ENCODE data around the gene ARHGAP29. TPM values are rescaled to one million over a fixed set of nuclear protein-coding genes. Genes with fewer than 3 reads are reported as not detected.

Gene ARHGAP29, protein sequence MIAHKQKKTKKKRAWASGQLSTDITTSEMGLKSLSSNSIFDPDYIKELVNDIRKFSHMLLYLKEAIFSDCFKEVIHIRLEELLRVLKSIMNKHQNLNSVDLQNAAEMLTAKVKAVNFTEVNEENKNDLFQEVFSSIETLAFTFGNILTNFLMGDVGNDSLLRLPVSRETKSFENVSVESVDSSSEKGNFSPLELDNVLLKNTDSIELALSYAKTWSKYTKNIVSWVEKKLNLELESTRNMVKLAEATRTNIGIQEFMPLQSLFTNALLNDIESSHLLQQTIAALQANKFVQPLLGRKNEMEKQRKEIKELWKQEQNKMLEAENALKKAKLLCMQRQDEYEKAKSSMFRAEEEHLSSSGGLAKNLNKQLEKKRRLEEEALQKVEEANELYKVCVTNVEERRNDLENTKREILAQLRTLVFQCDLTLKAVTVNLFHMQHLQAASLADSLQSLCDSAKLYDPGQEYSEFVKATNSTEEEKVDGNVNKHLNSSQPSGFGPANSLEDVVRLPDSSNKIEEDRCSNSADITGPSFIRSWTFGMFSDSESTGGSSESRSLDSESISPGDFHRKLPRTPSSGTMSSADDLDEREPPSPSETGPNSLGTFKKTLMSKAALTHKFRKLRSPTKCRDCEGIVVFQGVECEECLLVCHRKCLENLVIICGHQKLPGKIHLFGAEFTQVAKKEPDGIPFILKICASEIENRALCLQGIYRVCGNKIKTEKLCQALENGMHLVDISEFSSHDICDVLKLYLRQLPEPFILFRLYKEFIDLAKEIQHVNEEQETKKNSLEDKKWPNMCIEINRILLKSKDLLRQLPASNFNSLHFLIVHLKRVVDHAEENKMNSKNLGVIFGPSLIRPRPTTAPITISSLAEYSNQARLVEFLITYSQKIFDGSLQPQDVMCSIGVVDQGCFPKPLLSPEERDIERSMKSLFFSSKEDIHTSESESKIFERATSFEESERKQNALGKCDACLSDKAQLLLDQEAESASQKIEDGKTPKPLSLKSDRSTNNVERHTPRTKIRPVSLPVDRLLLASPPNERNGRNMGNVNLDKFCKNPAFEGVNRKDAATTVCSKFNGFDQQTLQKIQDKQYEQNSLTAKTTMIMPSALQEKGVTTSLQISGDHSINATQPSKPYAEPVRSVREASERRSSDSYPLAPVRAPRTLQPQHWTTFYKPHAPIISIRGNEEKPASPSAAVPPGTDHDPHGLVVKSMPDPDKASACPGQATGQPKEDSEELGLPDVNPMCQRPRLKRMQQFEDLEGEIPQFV
- 40.2 and 47.4 TPM in 2 replicates for total RNA-seq (2012; rRNA removed)

DNA sequence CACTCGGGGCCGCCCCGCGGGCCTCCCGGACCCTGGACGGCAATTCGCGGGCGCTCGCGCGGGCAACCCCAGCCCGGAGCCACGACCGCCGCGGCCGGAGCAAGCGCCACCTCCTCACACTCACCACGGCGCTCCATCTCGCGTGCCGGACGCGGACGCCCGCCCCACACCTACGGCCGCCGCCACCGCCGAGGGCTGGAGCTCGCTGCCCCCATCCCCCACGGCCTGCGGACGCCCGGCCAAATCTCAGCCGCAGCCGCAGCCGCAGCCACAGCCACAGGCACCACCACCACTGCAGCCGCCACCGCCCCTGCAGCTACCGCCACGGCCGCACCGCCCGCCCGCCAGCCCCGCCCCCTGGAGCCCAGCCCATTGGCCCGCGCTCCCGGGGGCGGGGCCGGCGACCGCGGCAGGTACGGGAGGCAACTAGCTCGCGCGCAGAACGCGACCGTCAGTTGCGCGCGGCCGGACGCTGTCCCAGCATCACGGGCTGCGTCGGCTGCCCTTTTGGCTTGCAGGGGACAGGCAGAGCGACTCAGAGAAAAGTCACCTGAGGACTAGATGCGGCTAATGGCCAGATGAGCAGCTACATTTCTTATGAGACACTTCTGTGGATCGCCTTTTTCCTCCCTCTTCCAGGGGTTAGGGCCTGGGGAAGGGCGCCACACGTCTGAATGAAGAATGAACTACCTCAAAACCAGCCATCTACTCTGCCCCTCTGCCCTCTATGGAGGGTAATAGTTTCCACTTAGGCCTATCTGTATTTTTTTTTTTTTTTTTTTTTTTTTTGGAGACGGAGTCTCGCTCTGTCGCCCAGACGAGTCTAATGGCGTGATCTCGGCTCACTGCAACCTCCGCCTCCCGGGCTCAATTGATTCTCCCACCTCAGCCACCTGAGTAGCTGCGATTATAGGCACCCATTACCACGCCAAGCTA, at the start of gene ARHGAP29:
Gene ARHGAP29, minus strand, starts transcription at position 294 of the 936 bp plus-strand sequence. CDS start 5,973 bp downstream, outside the sequence.
- Histone ChIP-seq H3K9me3 (replicated peaks; ENCODE audit: low read length) (no peaks in the 10 kb centered on the region), H3K4me2 (ENCODE audit: low read length) (peak within 1 kb of the TSS; percentile 97), H3K36me3 (ENCODE audit: insufficient read depth, low read length) (no peaks in the 10 kb centered on the region), H3K4me3 (ENCODE audit: low read length) (peak within 1 kb of the TSS; percentile 80), H3K9ac (ENCODE audit: low read depth, low read length) (peak within 1 kb of the TSS; percentile 98), H3K27me3 (ENCODE audit: control insufficient read depth, insufficient read depth, low read length) (no peaks in the 10 kb centered on the region), H3K4me1 (ENCODE audit: control insufficient read depth, insufficient read depth, low read length) (peaks cover 24% of the 10 kb centered on the region)

DNA sequence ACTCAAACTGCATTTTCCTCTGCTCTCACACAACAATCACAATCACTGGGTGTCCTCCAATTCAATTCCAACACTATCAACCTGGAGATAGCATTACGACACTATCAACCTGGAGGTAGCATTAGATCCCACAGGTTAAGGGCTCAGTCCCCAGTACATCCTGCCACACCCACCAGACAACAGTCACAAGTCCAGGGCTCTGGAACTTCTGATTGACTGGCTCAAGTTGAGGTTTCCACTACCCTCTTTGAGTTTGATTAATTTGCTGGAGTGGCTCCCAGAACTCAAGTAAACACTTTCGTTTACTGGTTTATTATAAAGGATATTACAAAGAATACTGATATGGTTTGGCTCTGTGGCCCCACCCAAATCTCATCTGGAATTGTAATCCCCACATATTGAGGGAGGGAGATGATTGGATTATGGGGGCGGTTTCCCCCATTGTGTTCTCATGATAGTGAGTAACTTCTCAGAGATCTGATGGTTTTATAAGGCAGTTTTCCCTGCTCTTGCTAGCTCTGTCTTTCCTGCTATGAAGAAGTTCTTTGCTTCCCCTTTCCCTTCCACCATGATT, 49.6 kb upstream of the ARHGAP29 start:
- H3K4me2 ChIP-seq (ENCODE audit: low read length), result no peak overlapping the region
- H3K36me3 ChIP-seq (ENCODE audit: insufficient read depth, low read length), result no peaks in the 10 kb centered on the region
- H3K9ac ChIP-seq (ENCODE audit: low read depth, low read length), result no peak overlapping the region
- H3K4me1 ChIP-seq (ENCODE audit: control insufficient read depth, insufficient read depth, low read length), result peaks cover 32% of the 10 kb centered on the region
- H3K27me3 ChIP-seq (ENCODE audit: control insufficient read depth, insufficient read depth, low read length), result no peaks in the 10 kb centered on the region
- H3K4me3 ChIP-seq (ENCODE audit: low read length), result no peak overlapping the region
- no peaks in the 10 kb centered on the region for H3K9me3 ChIP-seq (replicated peaks; ENCODE audit: low read length)

DNA sequence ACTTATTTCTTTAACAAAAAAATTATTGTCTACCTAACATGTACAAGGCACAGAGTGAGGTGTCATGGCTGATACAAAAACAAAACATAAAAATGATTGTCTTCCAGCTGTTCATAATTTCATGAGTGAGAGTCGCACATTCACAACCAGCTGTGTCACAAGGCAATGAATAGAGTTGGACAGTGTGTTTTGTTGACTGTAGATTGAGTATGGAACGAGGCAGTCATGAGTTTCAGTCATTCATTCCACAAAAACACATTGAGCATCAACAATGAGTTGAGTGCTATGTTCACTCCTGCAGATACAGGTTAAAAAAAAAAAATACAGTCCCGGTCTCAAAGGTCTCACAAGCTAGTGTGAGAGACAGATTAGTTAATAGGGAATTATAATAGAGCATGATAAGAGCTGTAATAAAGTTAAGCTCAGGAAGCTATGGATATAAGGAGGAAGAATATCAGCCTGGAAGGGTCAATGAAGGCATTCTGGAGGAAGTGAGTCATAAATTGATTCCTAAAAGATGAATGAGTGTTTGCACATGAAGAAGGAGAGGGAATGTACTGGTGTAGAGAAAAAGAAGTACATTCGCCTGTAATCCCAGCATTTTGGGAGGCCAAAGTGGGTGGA, 47.8 kb upstream of the ARHGAP29 start:
- no peaks in the 10 kb centered on the region for H3K27me3 ChIP-seq (ENCODE audit: control insufficient read depth, insufficient read depth, low read length)
- no peaks in the 10 kb centered on the region for H3K36me3 ChIP-seq (ENCODE audit: insufficient read depth, low read length)
- H3K4me2 ChIP-seq (ENCODE audit: low read length), result peak overlapping the region; percentile 41
- no peaks in the 10 kb centered on the region for H3K9me3 ChIP-seq (replicated peaks; ENCODE audit: low read length)
- peaks cover 49% of the 10 kb centered on the region for H3K4me1 ChIP-seq (ENCODE audit: control insufficient read depth, insufficient read depth, low read length)
- H3K9ac ChIP-seq (ENCODE audit: low read depth, low read length), result peak overlapping the region; percentile 8
- H3K4me3 ChIP-seq (ENCODE audit: low read length), result no peak overlapping the region

DNA sequence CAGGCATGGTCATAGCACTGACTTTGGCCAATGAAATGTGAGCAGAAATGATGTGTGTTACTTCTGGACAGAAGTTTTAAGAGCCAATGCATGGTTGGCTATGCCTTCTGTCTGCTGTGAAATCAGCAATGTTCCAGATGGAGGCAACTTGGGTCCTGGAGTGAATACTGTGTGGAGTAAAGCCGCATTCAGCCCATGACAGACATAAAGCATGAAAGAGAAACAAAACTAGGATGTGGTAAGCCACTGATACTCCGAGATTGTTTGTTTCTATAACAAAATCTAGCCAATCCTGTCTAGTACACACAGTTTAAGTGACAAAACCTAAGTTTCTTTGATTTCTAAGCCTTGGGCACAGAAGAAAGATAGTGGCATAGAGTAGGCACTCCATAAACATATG, 47.1 kb upstream of the ARHGAP29 start:
- Histone ChIP-seq H3K9me3 (replicated peaks; ENCODE audit: low read length) (no peaks in the 10 kb centered on the region), H3K9ac (ENCODE audit: low read depth, low read length) (peak overlapping the region; percentile 8), H3K27me3 (ENCODE audit: control insufficient read depth, insufficient read depth, low read length) (no peaks in the 10 kb centered on the region), H3K4me2 (ENCODE audit: low read length) (peak overlapping the region; percentile 41), H3K4me1 (ENCODE audit: control insufficient read depth, insufficient read depth, low read length) (peaks cover 51% of the 10 kb centered on the region), H3K36me3 (ENCODE audit: insufficient read depth, low read length) (no peaks in the 10 kb centered on the region), H3K4me3 (ENCODE audit: low read length) (no peak overlapping the region)

DNA sequence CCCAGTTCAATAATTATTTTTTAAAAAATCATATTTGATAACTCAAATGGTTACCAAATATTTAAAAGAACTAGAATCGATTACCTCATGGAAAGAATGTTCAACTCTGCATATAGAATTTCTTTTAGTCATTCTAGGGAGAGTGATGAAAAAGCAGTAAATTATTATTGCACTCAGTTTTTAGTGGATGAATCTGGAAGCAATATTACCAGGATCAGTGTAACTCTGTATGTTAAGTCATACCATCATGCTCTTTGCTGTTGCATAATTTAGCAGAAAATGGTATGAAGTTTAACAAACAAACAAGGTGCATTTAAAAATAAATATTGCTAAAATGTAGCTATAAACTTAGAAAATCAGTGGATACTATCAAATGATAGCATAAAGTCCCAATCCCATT, 46.1 kb upstream of the ARHGAP29 start:
- H3K9me3 ChIP-seq (replicated peaks; ENCODE audit: low read length), result no peaks in the 10 kb centered on the region
- H3K9ac ChIP-seq (ENCODE audit: low read depth, low read length), result no peak overlapping the region
- no peak overlapping the region for H3K4me2 ChIP-seq (ENCODE audit: low read length)
- H3K4me3 ChIP-seq (ENCODE audit: low read length), result no peak overlapping the region
- no peaks in the 10 kb centered on the region for H3K27me3 ChIP-seq (ENCODE audit: control insufficient read depth, insufficient read depth, low read length)
- peaks cover 54% of the 10 kb centered on the region for H3K4me1 ChIP-seq (ENCODE audit: control insufficient read depth, insufficient read depth, low read length)
- no peaks in the 10 kb centered on the region for H3K36me3 ChIP-seq (ENCODE audit: insufficient read depth, low read length)

DNA sequence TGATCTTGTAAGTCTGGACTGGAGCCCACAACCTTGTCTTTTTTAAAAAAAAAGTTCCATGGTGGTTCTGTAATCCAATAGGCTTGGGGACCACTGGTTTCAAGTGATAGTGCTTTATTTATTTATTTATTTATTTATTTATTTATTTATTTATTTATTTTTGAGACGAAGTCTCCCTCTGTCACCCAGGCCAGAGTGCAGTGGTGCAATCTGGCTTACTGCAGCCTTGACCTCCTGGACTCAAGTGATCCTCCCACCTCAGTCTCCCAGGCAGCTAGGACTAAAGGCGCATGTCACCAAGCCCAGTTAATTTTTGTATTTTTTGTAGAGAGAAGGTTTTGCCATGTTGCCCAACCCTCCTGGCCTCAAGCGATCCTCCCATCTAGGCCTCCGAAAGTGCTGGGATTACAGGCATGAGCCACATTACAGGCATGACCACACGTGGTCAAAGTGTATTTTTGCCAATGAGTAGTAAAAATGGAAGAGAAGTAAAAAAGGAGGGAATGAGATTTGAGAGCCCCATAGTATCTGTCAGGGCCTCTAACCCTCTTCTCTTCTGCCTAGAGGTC, 44.8 kb upstream of the ARHGAP29 start:
- no peaks in the 10 kb centered on the region for H3K9me3 ChIP-seq (replicated peaks; ENCODE audit: low read length)
- no peaks in the 10 kb centered on the region for H3K36me3 ChIP-seq (ENCODE audit: insufficient read depth, low read length)
- no peak overlapping the region for H3K9ac ChIP-seq (ENCODE audit: low read depth, low read length)
- H3K4me2 ChIP-seq (ENCODE audit: low read length), result no peak overlapping the region
- H3K4me1 ChIP-seq (ENCODE audit: control insufficient read depth, insufficient read depth, low read length), result peaks cover 54% of the 10 kb centered on the region
- no peaks in the 10 kb centered on the region for H3K27me3 ChIP-seq (ENCODE audit: control insufficient read depth, insufficient read depth, low read length)
- no peak overlapping the region for H3K4me3 ChIP-seq (ENCODE audit: low read length)

DNA sequence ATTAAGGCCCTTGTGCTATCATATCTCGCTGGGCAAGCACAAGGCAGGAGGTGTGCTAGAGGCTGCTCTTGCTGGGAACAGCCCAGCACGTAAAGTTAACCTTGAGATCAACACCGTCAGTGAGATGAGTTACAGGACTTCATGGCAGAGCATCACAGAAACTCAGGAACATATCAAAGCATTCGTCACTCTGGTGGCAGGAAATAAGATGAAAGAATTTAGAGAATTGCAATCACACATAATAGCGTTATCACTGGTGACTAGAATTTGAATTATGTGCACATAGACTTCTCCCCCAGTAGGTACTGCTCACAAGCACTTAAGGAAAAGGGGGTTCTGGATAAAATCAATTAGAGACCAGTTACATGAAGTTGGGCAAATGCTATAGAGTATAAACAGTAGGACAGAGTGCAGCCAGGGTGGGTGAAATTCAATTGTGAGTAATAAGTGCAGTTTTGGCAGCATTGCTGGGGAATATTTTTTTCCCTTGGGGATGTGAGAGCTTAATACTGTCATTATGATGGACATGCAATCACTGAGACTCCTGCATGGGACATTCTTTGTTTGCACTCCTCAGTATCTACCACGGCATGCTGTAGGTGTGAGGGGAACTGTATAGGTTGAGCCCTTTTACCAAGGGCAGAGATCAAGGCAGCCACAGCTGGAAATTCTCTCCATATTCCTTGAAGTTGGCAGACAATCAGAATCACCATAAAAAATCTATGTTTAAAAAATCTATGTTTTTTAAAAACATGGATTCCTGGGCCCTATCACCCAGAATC, 44.2 kb upstream of the ARHGAP29 start:
- Histone ChIP-seq H3K9me3 (replicated peaks; ENCODE audit: low read length) (no peaks in the 10 kb centered on the region), H3K27me3 (ENCODE audit: control insufficient read depth, insufficient read depth, low read length) (no peaks in the 10 kb centered on the region), H3K9ac (ENCODE audit: low read depth, low read length) (no peak overlapping the region), H3K4me2 (ENCODE audit: low read length) (peak overlapping the region; percentile 43), H3K4me1 (ENCODE audit: control insufficient read depth, insufficient read depth, low read length) (peaks cover 56% of the 10 kb centered on the region), H3K36me3 (ENCODE audit: insufficient read depth, low read length) (no peaks in the 10 kb centered on the region), H3K4me3 (ENCODE audit: low read length) (no peak overlapping the region)

DNA sequence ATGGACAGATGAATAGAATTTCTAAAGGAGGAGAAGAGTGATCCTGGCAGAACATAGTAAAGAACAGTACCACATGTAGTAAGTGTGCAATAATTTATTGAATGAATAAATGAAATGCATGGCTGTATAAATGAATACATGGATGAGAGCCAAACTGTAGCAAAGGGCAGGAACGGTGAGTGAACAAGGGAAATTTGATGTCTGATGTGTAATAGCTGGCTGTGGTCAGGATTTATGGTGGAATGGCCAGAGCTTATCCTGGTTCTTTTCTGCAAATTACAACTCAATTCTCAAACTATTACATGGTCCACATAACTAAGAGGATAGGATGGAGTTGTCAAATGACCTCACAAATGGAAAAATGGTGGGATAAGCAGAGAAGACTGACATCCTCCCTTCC, 43.2 kb upstream of the ARHGAP29 start:
- Histone ChIP-seq H3K4me3 (ENCODE audit: low read length) (no peak overlapping the region), H3K4me2 (ENCODE audit: low read length) (no peak overlapping the region), H3K9me3 (replicated peaks; ENCODE audit: low read length) (no peaks in the 10 kb centered on the region), H3K4me1 (ENCODE audit: control insufficient read depth, insufficient read depth, low read length) (peaks cover 48% of the 10 kb centered on the region), H3K27me3 (ENCODE audit: control insufficient read depth, insufficient read depth, low read length) (no peaks in the 10 kb centered on the region), H3K9ac (ENCODE audit: low read depth, low read length) (no peak overlapping the region), H3K36me3 (ENCODE audit: insufficient read depth, low read length) (no peaks in the 10 kb centered on the region)

DNA sequence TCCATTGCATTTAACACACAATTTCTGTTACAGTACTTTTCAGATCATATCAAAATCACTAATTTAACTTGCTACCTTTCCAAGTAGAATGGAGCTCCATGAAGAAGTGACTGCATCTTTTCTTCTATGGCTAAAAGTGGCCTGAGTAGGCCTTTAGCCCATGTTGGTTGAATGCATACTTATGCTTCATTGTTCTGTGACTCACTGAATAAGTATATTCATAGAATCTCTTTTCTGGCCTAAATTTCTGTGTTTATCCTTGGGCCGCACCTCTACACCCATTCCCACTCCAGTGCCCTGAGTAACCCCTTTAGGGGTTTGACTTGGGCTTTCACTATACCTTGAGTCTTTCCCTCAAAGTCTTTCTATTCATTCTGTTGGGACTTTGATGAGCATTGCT, 42.1 kb upstream of the ARHGAP29 start:
- no peaks in the 10 kb centered on the region for H3K36me3 ChIP-seq (ENCODE audit: insufficient read depth, low read length)
- H3K4me2 ChIP-seq (ENCODE audit: low read length), result no peak overlapping the region
- no peaks in the 10 kb centered on the region for H3K27me3 ChIP-seq (ENCODE audit: control insufficient read depth, insufficient read depth, low read length)
- H3K9ac ChIP-seq (ENCODE audit: low read depth, low read length), result no peak overlapping the region
- no peak overlapping the region for H3K4me3 ChIP-seq (ENCODE audit: low read length)
- H3K9me3 ChIP-seq (replicated peaks; ENCODE audit: low read length), result no peaks in the 10 kb centered on the region
- H3K4me1 ChIP-seq (ENCODE audit: control insufficient read depth, insufficient read depth, low read length), result peaks cover 37% of the 10 kb centered on the region

All from skeletal muscle satellite cell (primary cell).